K562 (cell line): ENCODE results near the gene BAG5. TPM values are rescaled to one million over a fixed set of nuclear protein-coding genes. Genes with fewer than 3 reads are reported as not detected.
A peak's percentile ranks its signal among the peaks of the same experiment; 100 is the strongest.

ENCODE experiments used
- ETV1 ChIP-seq: fragments of 450-650 bp; conservative IDR thresholded peaks from 2 replicates; pipeline ENCODE4 v1.6.1; 2016; ENCODE audit warnings: missing genetic modification characterization, control low read depth, low read depth, missing compliant biosample characterization
- GABPA ChIP-seq: fragments of 200-800 bp; sonication (Bioruptor generic); conservative IDR thresholded peaks from 2 replicates; pipeline ENCODE4 v1.6.1; 2016; ENCODE audit warnings: low read depth, missing genetic modification characterization, missing compliant biosample characterization
- HDAC1 ChIP-seq, 2 experiments: fragments of 450-650 bp; IDR thresholded peaks; 2 replicates each; pipeline ENCODE4 v1.6.1; 2016 to 2017; ENCODE audit warnings: inconsistent platforms in 1 of 2, mild to moderate bottlenecking in 1 of 2, moderate library complexity in 1 of 2
- MXI1 ChIP-seq: IDR thresholded peaks from 2 replicates; pipeline ENCODE4 v1.6.1; 2011; ENCODE audit warnings: low read depth, mild to moderate bottlenecking, improper control_type of control experiment, low read length
- RAD21 ChIP-seq, 2 experiments: fragments of 250-450 bp in 1 of 2; fragments of 450-650 bp in 1 of 2; sonication (Bioruptor Pico) in 1 of 2; formaldehyde crosslinking in 1 of 2; IDR thresholded peaks in 1 of 2; conservative IDR thresholded peaks in 1 of 2; 2 replicates each; pipeline versions ENCODE4 v1.4.0 to v1.8.0; 2020 to 2022; ENCODE audit warnings: mild to moderate bottlenecking in 2 of 2, moderate library complexity in 1 of 2
- REST ChIP-seq, 2 experiments: fragments of 450-650 bp; formaldehyde crosslinking in 1 of 2; IDR thresholded peaks; 2 replicates each; pipeline versions ENCODE4 v1.4.0 to v1.6.1; 2014 to 2020; ENCODE audit warnings: mild to moderate bottlenecking in 2 of 2, borderline replicate concordance in 1 of 2, low read depth in 1 of 2
- THRAP3 ChIP-seq: fragments of 450-650 bp; IDR thresholded peaks from 2 replicates; pipeline ENCODE4 v1.6.1; 2016; ENCODE audit warnings: mild to moderate bottlenecking, inconsistent platforms, borderline replicate concordance
- U2AF1 ChIP-seq: fragments of 200-400 bp; formaldehyde crosslinking; optimal IDR thresholded peaks from 2 replicates; pipeline ENCODE3; 2017; ENCODE audit warnings: mild to moderate bottlenecking, low read depth, low read length, moderate library complexity
- ZBTB1 ChIP-seq: sonication (generic); formaldehyde crosslinking; IDR thresholded peaks from 2 replicates; pipeline ENCODE4 v1.8.1; 2023; ENCODE audit warnings: missing genetic modification reagents, low read depth, mild to moderate bottlenecking, borderline replicate concordance
- ZKSCAN1 ChIP-seq: fragments of 150-350 bp; IDR thresholded peaks from 2 replicates; pipeline ENCODE4 v1.6.1; 2016; ENCODE audit warnings: low read depth, low read length
- polyA plus RNA-seq, 8 experiments: library from polyadenylated mRNA; depleted of rRNA in 4 of 8; stranded (reverse) in 5 of 8; unstranded in 3 of 8; fragments of >200 nt; fragmentation: Nextera tagmentation in 2 of 8; fragmentation: Illumina TruSeq in 1 of 8; extraction: Ambion mirVana in 2 of 8; extraction: Trizol in 1 of 8; gene quantifications; 2 replicates each; pipeline versions ENCODE4 v1.2.1 to v1.2.3, GENCODE V29; 2011 to 2014; ENCODE audit warnings: inconsistent platforms in 1 of 8, missing spikeins in 1 of 8
- total RNA-seq, 7 experiments: library from RNA; depleted of rRNA in 6 of 7; stranded (reverse); fragments of >200 nt in 6 of 7; fragmentation: Illumina TruSeq in 2 of 7; extraction: Trizol in 2 of 7; gene quantifications; 2 replicates each; pipeline versions ENCODE4 v1.2.1 to v1.2.3, GENCODE V29; 2011 to 2021; ENCODE audit warnings: low replicate concordance in 1 of 7
- TF ChIP-seq, protein P1 (sequence below): sonication (generic); formaldehyde crosslinking; IDR thresholded peaks from 2 replicates; pipeline ENCODE4 v1.9.0; 2022; ENCODE audit warnings: mild to moderate bottlenecking, missing genetic modification reagents
- TF ChIP-seq, protein P2 (sequence below): sonication (generic); formaldehyde crosslinking; IDR thresholded peaks from 2 replicates; pipeline ENCODE4 v1.8.0; 2022; ENCODE audit warnings: missing genetic modification reagents, mild to moderate bottlenecking, moderate library complexity, borderline replicate concordance
- TF ChIP-seq, protein P3 (sequence below), 2 experiments: IDR thresholded peaks in 1 of 2; conservative IDR thresholded peaks in 1 of 2; 2 replicates each; pipeline ENCODE4 v1.6.1; 2016; ENCODE audit warnings: low read depth in 2 of 2, mild to moderate bottlenecking in 1 of 2, missing compliant biosample characterization in 1 of 2, missing genetic modification characterization in 1 of 2, moderate library complexity in 1 of 2

Gene BAG5
- total and polyA plus RNA-seq, 9 of the 15 experiments (the other 6 are each of a cell fraction or from before 2014, with no cell fraction given), result 7.9 to 21.4 (median 13.2) TPM

DNA sequence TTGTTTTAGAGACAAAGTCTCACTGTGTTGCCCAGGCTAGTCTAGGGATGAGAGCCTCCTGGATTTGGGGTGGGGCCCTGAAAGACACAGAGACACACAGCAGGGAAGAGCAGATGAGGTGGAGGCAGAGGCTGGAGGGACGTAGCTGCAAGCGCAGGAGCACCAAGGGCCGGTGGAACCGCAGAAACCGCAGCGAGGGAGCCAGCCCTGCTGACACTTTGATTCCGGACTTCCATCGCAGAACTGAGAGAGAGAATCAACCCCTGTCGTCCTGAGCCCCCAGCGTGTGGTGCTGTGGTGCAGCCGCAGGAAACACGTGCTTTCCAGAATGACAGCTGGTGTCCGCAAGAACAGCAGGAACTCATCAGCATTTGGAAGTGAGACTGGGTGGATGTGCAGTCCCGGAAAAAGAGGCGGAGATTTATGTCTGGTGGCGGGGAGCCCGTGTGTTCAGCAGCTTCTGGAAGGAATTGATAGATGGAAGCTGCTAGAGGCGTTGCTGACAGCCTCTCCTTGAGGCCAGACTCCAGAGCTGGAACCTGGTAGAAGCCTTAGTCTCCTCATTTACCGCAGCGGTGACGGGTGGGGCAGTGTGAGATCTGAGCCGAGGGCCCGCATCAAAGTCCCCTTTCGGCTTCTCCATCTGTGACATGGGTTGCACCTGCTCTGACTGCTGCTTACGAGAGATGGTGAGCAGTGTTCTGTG lies 44.7 kb upstream of the BAG5 start (continued):
- TF ChIP-seq, protein P1, sequence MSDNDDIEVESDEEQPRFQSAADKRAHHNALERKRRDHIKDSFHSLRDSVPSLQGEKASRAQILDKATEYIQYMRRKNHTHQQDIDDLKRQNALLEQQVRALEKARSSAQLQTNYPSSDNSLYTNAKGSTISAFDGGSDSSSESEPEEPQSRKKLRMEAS (CRISPR knock-in tag), result peak; percentile 90
- TF ChIP-seq REST (IDR thresholded peaks at IDR 0.05; ENCODE audit: borderline replicate concordance), result peak; percentile 26; the same call in 1 of the 2 replicates
- TF ChIP-seq REST (CRISPR knock-in tag; IDR thresholded peaks at IDR 0.05; ENCODE audit: low read depth), result no peak
- 0 out of 2 replicates have a peak, but pooled peaks have one; percentile 9 for TF ChIP-seq ETV1 (tag)
- TF ChIP-seq, protein P2, sequence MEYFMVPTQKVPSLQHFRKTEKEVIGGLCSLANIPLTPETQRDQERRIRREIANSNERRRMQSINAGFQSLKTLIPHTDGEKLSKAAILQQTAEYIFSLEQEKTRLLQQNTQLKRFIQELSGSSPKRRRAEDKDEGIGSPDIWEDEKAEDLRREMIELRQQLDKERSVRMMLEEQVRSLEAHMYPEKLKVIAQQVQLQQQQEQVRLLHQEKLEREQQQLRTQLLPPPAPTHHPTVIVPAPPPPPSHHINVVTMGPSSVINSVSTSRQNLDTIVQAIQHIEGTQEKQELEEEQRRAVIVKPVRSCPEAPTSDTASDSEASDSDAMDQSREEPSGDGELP, result peak; percentile 89
- TF ChIP-seq HDAC1 (IDR thresholded peaks at IDR 0.05), result peak in 1 of 2 experiments; percentile 79; a peak in 2 of 4 replicates
- TF ChIP-seq THRAP3, result no peak
- TF ChIP-seq RAD21 (CRISPR knock-in tag; conservative IDR thresholded peaks at IDR 0.05 in 1 of 2, IDR thresholded peaks at IDR 0.05 in 1 of 2), result peak in 1 of 2 experiments; percentile 44; a peak in 2 of 4 replicates
- TF ChIP-seq, protein P3, sequence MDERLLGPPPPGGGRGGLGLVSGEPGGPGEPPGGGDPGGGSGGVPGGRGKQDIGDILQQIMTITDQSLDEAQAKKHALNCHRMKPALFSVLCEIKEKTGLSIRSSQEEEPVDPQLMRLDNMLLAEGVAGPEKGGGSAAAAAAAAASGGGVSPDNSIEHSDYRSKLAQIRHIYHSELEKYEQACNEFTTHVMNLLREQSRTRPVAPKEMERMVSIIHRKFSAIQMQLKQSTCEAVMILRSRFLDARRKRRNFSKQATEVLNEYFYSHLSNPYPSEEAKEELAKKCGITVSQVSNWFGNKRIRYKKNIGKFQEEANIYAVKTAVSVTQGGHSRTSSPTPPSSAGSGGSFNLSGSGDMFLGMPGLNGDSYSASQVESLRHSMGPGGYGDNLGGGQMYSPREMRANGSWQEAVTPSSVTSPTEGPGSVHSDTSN (CRISPR knock-in tag; IDR thresholded peaks at IDR 0.05; ENCODE audit: low read depth), result no peak
- TF ChIP-seq, protein P3 (tag; conservative IDR thresholded peaks at IDR 0.05; ENCODE audit: low read depth), result no peak
- peak; percentile 59; the same call in 1 of the 2 replicates for TF ChIP-seq MXI1
- no peak for TF ChIP-seq U2AF1
- TF ChIP-seq GABPA (tag), result 0 out of 2 replicates have a peak, but pooled peaks have one; percentile 13
- peak; percentile 91 for TF ChIP-seq ZBTB1 (CRISPR knock-in tag)
- no peak for TF ChIP-seq ZKSCAN1
